GM18519 (cell line): ENCODE results near the gene TMEFF1.
A peak's percentile ranks its signal among the peaks of the same experiment; 100 is the strongest.

Experiments
- ATAC-seq: cut with Tn5 transposase; IDR thresholded peaks from one replicate; pipeline ENCODE4 v1.9.1; 2021; ENCODE audit warnings: mild to moderate bottlenecking, moderate library complexity; ENCODE audit not compliant: unreplicated experiment, low FRiP score

TMEFF1 gene

DNA sequence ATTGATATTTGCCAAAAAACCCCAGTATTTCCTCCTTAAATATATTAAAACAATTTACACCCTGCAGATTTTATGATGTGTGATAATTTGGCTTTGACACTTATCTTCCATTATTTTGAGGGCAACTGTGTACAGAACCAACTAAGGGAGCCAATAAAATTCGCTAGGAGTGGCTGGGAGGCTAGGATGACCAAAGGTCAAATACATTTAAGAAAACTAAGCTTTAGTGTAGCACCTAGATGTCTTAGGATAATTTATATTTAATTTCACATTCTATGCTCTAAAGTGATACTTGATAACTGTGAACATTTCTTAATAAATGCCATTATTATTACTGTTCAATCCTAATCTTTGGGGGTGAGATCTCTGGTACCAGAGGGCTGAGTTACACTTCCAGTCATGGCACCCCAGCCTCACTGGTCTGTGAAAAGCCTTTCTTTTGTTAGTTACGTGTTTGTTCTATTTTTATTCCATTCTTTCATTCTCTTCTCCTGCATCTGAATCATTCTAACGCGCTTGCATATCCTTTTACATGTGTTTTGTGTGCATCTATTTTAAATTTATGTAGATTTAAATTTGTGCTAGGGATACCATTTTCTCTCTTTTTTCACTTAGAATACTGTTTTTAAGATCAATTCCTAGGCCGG, 26.9 kb upstream of the TMEFF1 start:
- no peak for ATAC-seq

DNA sequence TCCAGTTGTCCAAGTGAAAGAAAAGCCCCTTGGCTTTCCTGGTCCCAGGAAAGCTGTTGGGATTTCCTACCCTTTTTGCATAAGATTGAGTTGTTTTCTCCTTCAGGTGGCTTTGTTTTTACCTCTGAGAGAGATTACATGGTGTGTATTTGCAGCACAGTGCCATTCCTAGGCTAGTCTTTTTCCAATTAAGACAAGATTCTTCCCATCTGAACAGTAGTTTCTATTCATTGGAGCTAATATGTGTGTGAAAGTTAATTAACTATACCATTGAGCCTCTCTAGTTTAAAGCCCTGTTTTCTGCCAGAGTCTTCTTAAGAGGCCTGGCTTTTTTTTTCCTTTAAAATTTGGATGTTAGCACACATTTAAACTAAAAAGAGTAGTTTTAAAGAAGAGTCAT, 25.9 kb upstream of the TMEFF1 start:
- ATAC-seq, result no peak

DNA sequence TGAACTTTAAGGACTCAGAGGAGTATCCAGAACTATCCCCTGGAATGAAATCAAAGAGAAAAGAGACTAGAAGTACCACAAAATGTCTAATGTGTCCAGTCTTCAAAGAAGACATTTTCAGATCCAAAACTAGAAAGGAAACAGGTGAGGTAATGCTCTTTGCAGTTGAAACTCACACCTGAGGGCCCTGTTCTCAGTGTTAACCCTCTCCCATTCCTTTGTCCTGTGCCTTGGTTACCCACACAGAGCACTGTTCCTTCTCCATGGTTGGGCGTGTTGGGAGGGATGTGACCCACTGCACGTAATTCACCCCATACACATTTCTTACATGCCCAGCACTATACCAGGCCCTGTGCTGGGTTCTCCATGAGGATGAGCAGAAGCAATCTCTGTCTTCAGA, 24.7 kb upstream of the TMEFF1 start:
- no peak for ATAC-seq

DNA sequence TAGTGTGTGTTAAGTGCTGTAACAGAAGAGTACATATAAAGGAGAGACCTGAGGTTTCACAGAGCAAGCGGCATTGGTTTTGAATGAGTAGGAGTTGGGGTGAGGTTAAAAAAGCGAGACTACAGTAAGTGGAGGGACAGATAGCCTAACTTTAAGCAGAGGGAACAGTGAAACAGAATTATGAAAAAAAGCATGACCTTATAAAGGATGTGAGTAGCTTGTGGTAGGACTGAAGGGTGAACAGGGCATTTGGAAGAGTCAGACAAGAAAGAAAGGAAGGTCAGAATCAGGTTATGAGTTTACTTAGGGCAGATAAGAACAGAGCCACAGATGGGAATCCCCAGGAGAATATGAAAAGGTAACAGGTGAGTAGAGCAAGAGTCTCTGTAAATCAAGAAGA, 23.5 kb upstream of the TMEFF1 start:
- peak; percentile 59 for ATAC-seq

DNA sequence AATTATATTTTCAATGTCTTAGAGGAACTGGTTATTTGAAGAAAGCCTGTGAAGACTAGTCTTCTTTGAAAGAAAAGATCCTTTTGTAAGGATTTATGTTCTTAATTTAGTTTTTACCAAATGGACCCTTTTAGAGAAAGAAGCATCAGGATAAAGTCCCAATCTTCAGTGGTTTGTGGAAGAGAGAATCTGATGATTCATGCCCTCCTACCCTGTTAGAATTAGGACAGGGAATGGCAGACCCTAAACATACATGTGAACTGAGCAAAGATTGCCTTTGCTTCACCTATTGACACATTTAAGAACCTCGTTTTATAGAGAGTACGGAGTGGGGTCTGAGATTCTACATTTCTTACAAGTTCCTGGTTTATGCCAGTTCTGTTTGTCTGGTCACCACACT, 20.1 kb upstream of the TMEFF1 start:
- ATAC-seq, result no peak

DNA sequence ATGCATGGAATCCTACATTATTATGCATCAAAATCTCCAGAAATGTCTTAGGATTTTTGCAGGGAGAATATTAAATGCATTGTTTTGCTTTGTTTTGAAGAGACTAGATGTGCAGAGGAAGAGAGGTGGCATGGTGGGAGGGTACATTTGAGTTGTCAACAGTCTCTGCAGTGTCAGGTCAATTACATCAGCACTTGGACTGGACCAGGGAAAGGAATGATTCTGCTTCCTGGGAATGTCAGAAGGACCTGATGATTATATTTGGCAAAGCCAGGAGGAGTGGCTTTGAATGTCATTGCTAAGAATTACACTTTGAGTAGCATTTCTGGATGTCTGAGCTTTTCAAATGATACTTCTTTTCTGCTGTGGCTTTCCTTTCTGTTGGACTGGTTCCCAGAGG, 17.5 kb upstream of the TMEFF1 start:
- no peak for ATAC-seq

DNA sequence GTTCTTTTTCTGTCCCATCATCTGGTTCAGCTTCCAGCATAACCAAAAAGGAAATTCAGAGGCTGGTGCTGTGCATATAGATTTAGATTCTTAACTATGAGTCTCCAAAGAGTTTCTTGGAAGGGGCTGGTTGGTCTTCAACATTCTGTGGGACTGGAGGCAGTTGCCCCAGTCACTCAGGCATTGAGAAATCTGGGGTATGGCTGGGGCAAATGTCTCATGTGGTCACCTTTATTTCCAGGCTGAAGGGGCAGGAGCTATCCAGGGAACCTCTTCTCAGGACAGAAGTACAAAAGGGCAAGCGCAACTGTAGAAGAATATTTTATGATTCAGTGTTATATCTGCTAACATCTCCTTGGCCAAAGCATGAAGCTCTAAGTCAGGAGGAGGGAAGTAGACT, 15.4 kb upstream of the TMEFF1 start:
- no peak for ATAC-seq

DNA sequence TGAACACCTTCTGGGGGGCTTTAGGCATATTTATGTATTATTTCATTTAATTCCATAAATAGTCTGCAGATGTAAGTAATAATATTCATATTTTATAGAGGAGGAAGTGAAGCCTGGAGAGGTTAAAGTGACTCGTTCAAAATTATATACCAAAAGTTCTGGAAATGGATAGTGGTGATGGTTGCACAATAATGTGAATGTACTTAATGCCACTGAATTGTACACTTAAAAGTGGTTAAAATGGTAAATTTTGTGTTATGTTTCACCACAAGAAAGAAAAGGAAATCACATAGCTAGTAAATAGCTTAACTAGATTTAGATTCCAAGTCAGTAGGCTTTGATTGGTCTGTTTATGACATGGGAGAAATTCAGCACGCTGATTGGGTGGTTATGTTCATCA, 13.0 kb upstream of the TMEFF1 start:
- no peak for ATAC-seq

DNA sequence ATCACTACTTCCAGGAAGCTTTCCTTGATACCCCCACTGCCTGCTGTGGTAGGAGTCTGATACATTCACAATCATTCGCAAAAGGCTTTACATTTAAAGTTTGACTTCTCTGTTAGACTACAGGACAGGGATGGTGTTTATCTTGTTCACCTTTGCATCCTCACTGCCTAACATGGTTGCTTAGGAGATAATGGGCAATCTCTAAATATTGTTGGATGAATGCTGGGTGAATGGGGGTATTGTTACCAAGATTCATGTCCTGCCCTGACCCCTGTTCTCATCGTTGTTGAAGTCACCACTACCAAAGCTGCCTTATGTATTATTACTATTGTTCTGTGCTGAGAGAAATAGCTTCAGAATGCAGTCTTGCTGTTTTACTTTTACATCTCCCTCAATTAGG, 7.7 kb upstream of the TMEFF1 start:
- ATAC-seq, result no peak

DNA sequence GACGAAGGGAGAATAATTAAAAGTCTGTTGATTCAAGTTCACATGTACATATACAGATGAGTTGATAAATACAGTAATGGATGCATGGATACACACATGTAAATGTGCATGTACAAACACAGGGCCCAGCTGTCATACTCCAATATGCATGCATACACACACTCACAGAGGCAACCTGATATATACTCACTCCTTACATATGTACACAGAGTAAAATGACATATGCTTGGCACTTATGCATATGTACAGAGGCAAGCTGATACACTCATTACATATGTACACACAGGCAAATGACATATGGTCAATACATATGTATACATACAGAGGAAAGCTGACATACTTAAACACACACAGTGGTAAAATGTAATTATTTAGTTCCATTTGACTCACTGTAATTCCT, 7.2 kb upstream of the TMEFF1 start:
- ATAC-seq, result no peak

DNA sequence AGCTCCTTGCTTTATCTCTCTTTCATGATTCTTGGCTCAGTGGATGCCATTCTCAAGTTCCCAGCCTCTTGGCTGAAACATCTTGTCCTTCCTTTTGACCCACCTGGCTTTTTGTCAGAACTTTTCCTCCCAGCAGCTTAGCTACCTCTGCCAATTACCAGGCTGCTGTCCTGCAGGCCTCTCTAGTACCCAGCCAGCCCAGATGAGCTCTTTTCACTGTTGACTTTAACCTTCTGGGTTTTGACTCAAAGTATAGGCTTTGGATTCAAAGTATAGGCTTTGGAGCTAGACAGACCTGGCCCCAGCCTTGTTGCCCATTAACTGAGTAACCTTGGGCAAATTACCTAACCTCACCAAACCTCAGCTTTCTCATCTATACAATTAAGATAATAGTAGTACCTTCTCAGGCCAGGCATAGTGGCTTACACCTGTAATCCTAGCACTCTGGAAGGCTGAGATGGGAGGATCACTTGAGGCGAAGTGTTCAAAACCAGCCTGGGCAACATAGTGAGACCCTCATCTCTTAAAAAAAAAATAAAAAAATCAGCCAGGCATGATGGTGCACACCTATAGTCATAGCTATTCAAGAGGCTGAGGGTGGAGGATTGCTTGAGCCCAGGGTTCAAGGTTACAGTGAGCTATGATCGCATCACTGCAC, 6.6 kb upstream of the TMEFF1 start:
- no peak for ATAC-seq

DNA sequence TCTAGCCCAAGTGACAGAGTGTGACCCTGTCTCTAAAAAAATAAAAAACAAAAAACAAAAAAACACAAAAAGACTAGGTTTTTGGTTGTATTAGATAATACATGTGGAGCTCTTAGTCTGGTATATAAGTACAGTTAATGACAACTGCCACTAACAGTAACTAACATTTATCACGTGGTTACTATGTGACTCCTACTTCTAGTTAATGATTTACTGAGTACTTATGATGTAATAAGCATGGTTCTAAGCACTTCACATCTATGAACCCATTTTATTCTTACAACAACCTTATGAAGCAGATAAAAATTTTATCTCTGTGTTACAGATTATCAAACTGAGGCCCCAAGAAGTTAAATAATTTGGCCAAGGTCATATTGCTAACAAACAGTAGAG, 6.1 kb upstream of the TMEFF1 start:
- ATAC-seq, result no peak

DNA sequence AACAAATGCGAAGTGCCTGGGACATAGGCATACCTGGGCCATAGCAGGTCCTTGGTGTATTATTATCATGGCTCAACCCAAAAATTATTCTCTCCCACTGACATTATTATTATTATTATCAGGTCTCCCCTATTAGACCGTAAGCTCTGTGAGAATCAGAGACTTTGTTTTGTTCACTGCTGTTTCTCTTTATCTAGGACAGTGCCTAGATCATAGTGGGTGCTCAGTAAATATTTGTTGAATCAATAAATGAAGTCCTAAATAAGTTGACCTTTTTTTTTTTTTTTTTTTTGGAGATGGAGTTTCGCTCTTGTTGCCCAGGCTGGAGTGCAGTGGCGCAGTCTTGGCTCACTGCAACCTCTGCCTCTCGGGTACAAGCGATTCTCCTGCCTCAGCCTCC, 4.9 kb upstream of the TMEFF1 start:
- ATAC-seq, result no peak

DNA sequence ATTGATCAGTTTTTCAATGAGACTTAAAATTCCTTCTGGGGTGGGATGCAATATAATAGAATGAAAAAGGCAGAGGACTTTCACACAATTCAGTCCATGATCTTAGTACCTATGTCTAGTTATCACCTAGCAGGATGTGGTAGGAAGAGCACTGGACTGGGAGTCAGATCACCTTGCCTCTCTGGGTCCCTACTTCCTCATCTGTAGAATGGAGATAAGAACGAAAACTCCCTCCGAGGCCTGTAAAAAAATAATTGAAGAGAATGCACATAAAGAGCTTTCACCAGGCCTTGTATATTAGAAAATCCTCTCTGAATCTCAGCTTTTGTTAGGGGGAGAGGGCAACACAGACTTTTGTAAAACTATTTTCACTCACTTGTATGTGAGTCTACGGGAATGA, 681 bp upstream of the TMEFF1 start:
- ATAC-seq, result no peak

DNA sequence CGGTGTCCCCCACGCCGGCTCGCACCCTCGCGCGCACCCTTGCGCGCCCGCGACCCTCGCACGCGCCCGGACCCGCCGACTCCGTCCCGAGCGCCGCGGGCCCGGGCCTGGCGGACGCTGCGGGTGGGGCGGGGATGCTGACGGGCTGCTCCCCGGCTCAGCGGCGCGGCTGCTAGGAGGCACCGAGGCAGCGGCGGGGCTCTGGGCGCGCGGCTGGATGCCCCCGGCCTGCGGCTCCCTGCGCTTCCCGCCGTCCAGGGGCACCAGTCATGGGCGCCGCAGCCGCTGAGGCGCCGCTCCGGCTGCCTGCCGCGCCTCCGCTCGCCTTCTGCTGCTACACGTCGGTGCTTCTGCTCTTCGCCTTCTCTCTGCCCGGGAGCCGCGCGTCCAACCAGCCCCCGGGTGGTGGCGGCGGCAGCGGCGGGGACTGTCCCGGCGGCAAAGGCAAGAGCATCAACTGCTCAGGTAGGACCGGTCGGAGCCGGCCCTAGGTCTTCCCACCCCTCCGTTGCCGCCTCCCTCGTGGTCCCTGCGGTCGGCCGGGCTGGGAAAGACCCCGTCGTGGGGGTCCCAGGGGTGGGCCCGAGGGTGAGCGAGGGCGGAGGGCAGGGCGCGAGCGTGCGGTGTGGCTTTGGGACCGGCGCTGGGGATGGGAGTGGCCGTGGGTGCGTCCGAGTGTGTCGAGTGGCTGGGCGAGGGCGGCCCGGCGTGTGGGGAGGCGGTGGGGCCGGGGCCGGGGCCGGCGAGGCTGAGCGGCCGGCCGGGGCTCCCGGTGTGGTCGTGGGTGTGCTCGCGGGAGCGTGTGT, 530 bp downstream of the TMEFF1 start:
- peak; percentile 38 for ATAC-seq

DNA sequence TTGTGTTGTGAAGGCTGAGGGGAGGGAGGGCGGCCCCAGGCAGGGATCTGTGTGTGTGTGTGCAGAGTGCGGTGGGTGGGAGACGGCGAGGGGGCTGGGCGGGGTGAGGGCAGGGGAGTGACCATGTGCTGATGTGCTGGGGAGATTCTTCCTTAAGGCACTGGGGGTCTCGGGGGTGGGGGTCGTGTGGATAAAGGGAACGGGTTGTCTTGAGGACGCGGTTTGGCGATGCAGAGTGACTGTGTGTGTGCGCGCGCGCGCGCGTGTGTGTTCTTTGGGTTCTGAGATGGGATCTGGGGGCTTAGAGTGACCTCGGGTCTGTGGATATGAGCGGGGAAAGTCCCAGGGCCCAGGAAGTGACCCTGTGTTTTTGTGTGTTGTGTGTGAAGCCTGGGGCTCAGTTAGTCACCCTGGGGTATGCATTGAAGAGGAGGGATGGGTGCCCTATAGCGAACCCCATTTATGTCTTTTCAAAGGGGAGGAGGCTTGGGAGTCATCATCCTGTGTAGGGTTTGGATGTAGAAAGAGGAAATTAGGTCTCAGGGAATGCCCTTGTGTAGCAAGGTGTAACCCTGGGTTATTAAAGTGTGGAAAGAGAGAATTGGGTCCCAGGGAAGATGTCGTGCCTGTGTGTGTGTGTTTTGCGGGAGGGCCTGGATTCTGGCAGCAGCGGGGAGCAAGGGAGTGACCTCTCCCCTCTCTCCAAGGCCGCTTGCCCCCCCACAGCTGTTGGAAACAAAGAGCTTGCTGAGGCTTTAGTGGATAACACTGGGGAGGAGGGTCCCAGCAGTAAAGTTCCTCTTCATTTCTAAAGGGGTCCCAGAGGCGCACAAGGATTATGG, 1.4 kb downstream of the TMEFF1 start:
- ATAC-seq, result no peak

DNA sequence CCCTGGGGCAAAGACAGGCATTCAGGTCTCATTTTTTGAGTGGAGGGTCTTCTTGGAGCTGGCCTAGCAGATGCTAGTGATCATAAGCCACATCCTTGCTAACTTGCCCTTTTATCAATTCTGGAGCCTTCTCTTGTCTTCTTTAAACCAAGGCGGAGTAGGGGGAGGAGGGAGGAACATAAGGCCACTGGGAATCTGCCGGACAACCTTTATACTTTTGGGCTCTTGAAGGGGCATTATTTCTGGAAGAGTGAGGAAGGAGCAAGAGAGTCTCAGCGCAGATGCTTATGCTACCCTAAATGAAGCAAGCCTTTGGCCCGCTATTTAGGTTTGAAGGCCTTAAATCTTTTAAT, 2.0 kb downstream of the TMEFF1 start:
- no peak for ATAC-seq

DNA sequence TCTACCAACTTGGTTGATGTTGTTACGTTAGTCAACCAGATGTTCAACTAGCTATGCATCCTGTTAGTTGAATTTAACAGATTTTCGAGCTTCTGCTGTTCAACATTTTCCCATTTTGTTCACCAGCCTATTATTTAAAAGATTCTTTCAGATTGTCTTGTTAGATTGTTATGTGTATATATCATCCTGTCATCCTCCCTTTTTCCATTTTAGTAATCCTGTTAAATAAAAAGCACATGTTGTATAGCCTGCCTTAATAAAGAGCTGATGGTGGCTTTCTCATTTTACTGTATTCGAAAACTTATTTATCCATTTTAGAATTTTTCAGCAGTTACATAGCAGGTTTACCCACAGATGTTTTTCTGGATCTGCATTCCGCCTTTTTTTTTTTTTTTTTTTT, 4.3 kb downstream of the TMEFF1 start:
- ATAC-seq, result no peak

DNA sequence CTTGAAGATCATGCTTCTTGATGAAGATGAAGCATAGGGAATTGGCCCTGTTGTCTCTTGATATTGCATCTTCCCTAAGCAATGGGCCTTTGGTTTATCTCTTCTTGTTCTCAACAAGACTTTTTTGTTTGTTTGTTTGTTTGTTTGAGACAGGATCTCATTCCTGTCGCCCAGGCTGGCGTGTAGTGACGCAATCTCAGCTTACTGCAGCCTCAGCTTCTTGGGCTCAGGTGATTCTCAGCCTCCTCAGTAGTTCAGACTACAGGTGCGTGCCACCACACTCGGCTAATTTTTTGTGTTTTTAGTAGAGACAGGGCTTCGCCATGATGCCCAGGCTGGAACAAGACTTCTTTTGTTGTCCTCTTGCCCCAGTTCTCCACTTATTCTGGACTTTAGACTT, 5.2 kb downstream of the TMEFF1 start:
- no peak for ATAC-seq

DNA sequence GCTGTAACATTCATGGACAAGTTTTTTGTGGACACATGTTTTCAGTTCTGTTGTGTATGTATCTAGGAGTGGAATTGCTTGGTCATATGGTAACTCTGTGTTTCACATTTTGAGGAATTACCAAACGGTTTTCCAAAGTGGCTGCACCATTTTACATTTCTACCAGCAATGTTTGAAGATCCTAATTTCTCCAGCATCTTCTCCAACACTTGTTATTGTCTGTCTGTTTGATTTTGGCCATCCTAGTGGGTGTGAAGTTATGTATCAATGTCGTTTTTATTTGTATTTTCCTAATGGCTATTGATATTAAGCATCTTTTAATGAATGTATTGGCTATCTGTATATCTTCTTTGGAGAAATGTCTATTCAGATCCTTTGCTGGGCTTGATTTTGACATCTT, 6.9 kb downstream of the TMEFF1 start:
- ATAC-seq, result no peak

DNA sequence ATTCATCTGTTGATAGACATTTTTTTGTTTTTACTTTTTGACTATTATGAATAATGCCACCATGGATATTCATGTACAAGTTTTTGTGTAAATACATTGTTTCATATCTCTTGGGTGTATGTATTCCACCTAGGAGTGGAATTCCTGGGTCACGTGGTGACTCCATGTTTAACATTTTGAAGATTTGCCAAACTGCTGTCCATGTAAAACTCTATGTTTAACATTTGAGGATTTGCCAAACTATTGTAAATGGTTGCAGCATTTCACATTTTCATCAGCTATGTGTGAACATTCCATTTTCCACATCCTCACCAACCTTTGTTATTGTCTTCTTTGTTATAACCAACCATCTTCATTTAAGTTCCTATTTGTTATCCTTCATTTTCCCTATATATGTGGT, 12.2 kb downstream of the TMEFF1 start:
- ATAC-seq, result no peak
